ENCODE measurements around the gene ZCWPW1. TPM values are rescaled to one million over a fixed set of nuclear protein-coding genes. Genes with fewer than 3 reads are reported as not detected.
A peak's percentile ranks its signal among the peaks of the same experiment; 100 is the strongest.

Gene ZCWPW1
- total RNA-seq, 2 donors from 2014 or later, result 1.1 to 1.3 TPM

- peaks cover 7% of the 10 kb centered on the region for H3K36me3 ChIP-seq
- DNase-seq, result no peak
- no peaks in the 10 kb centered on the region for H3K9me3 ChIP-seq
- TF ChIP-seq CTCF (IDR thresholded peaks at IDR 0.05), result no peak
- no peak overlapping the region for H3K4me3 ChIP-seq
- H3K4me1 ChIP-seq, result peaks cover 24% of the 10 kb centered on the region
- intact Hi-C loops (cut with DNase I), result no loop called here
- H3K9ac ChIP-seq (ENCODE audit: low read depth in 2 of 2, low read length in 2 of 2), result peak overlapping the region in 1 of 2 donors; percentile 2
- H3K27ac ChIP-seq, result peak overlapping the region; percentile 12
- no peaks in the 10 kb centered on the region for H3K27me3 ChIP-seq
Measured at GRCh38 chr7:100472854-100473499, 44.5 kb upstream of the ZCWPW1 start.

GRCh38 chr7:100472121-100472851 is 43.8 kb upstream of the ZCWPW1 start:
- peaks cover 24% of the 10 kb centered on the region for H3K4me1 ChIP-seq
- DNase-seq, result no peak
- H3K4me3 ChIP-seq, result no peak overlapping the region
- intact Hi-C loops (cut with DNase I), result no loop called here
- H3K9ac ChIP-seq (ENCODE audit: low read depth in 2 of 2, low read length in 2 of 2), result no peak overlapping the region
- H3K9me3 ChIP-seq, result no peaks in the 10 kb centered on the region
- H3K27me3 ChIP-seq, result no peaks in the 10 kb centered on the region
- no peak for TF ChIP-seq CTCF (IDR thresholded peaks at IDR 0.05)
- peak overlapping the region; percentile 12 for H3K27ac ChIP-seq
- peaks cover 7% of the 10 kb centered on the region for H3K36me3 ChIP-seq

GRCh38 chr7:100471021-100471420 is 42.5 kb upstream of the ZCWPW1 start:
- Histone ChIP-seq H3K36me3 (peaks cover 13% of the 10 kb centered on the region), H3K9ac (ENCODE audit: low read depth in 2 of 2, low read length in 2 of 2) (no peak overlapping the region), H3K4me3 (no peak overlapping the region), H3K27ac (no peak overlapping the region), H3K27me3 (no peaks in the 10 kb centered on the region), H3K4me1 (peaks cover 15% of the 10 kb centered on the region), H3K9me3 (no peaks in the 10 kb centered on the region)
- TF ChIP-seq CTCF (IDR thresholded peaks at IDR 0.05), result no peak
- intact Hi-C loops (cut with DNase I), result loop anchor here (2.0 kb wide), 1 partner anchor 88 kb away; no protein-coding TSS in a partner anchor
- DNase-seq, result no peak

GRCh38 chr7:100469227-100470044 is 40.9 kb upstream of the ZCWPW1 start:
- peaks cover 12% of the 10 kb centered on the region for H3K36me3 ChIP-seq
- H3K4me1 ChIP-seq, result peaks cover 10% of the 10 kb centered on the region
- no peak overlapping the region for H3K4me3 ChIP-seq
- no peak overlapping the region for H3K27ac ChIP-seq
- peak overlapping the region in 1 of 2 donors; percentile 56 for H3K9ac ChIP-seq (ENCODE audit: low read depth in 2 of 2, low read length in 2 of 2)
- DNase-seq, result peak; percentile 89
- H3K27me3 ChIP-seq, result no peaks in the 10 kb centered on the region
- intact Hi-C loops (cut with DNase I), result loop anchor here (2.0 to 5.0 kb wide), 2 partner anchors 89 to 223 kb away; partner anchors contain the start of gene GIGYF1
- peak; percentile 89 for TF ChIP-seq CTCF (IDR thresholded peaks at IDR 0.05)
- no peaks in the 10 kb centered on the region for H3K9me3 ChIP-seq

- H3K36me3 ChIP-seq, result peaks cover 6% of the 10 kb centered on the region
- no peak overlapping the region for H3K4me3 ChIP-seq
- TF ChIP-seq CTCF (IDR thresholded peaks at IDR 0.05), result no peak
- peaks cover 4% of the 10 kb centered on the region for H3K4me1 ChIP-seq
- no peaks in the 10 kb centered on the region for H3K9me3 ChIP-seq
- DNase-seq, result no peak
- H3K27ac ChIP-seq, result no peak overlapping the region
- H3K9ac ChIP-seq (ENCODE audit: low read depth in 2 of 2, low read length in 2 of 2), result no peak overlapping the region
- no peaks in the 10 kb centered on the region for H3K27me3 ChIP-seq
- intact Hi-C loops (cut with DNase I), result loop anchor here (5.0 kb wide), 1 partner anchor 224 kb away; the partner anchor contains the start of gene GIGYF1
Measured at GRCh38 chr7:100467638-100468373, 39.3 kb upstream of the ZCWPW1 start.
